PC-3 (cell line): ENCODE measurements around the gene CCS. TPM values are rescaled to one million over a fixed set of nuclear protein-coding genes. Genes with fewer than 3 reads are reported as not detected.
"Not testable (repeated sequence)": the region's sequence is repeated elsewhere in the genome, so short reads cannot be mapped to it uniquely, and the experiment has no call there.

Experiments used
- ATAC-seq: fragments of 200-7000 bp; cut with Tn5 transposase; 2 replicates; pipeline ENCODE4 v1.9.1; 2020; ENCODE audit warnings: mild to moderate bottlenecking, moderate library complexity
- Bru-seq: library from RNA; stranded (reverse); fragments of 400-500 nt; gene quantifications from one replicate; lab custom pipeline; 2021; lab: Mats Ljungman, UMichigan
- BruChase-seq, 2 experiments: library from RNA; stranded (reverse); fragments of 400-500 nt; gene quantifications; one replicate each; lab custom pipeline; 2021; lab: Mats Ljungman, UMichigan
- BruUV-seq: library from RNA; stranded (reverse); fragments of 400-500 nt; replicated peaks from 2 replicates; lab custom pipeline; 2021; lab: Mats Ljungman, UMichigan
- CTCF ChIA-PET: fragments of 300-600 bp; sonication (Branson Sonifier 250); formaldehyde crosslinking; loops from one replicate; lab custom pipeline; 2022; ENCODE audit warnings: antibody characterized with exemption; lab: Charles Lee
- POLR2A ChIA-PET: fragments of 300-600 bp; sonication (Branson Sonifier 250); formaldehyde crosslinking; loops from one replicate; lab custom pipeline; 2022; ENCODE audit warnings: antibody characterized with exemption; ENCODE audit not compliant: unreplicated experiment; lab: Charles Lee
- DNase-seq: peaks from one replicate; pipeline ENCODE4 v3.0.0-alpha.2; 2015
- H2AFZ ChIP-seq: fragments of 300-600 bp; sonication (generic); 2 replicates; pipeline ENCODE4 v1.6.0; 2016; ENCODE audit warnings: antibody characterized with exemption, low read length
- H3F3A ChIP-seq: fragments of 300-600 bp; sonication (generic); one replicate; pipeline ENCODE4 v1.6.0; 2017; ENCODE audit warnings: antibody characterized with exemption, low read length, control low read depth, mild to moderate bottlenecking; ENCODE audit not compliant: unreplicated experiment
- H3K27ac ChIP-seq: fragments of 300-600 bp; sonication (generic); 2 replicates; pipeline ENCODE4 v1.5.1; 2016; ENCODE audit warnings: mild to moderate bottlenecking, low read length
- H3K27me3 ChIP-seq: fragments of 300-600 bp; sonication (generic); 2 replicates; pipeline ENCODE4 v1.6.1; 2016; ENCODE audit warnings: low read length, mixed read lengths
- H3K36me3 ChIP-seq: fragments of 300-600 bp; sonication (generic); 2 replicates; pipeline ENCODE4 v1.6.1; 2016; ENCODE audit warnings: low read depth, mixed run types, low read length, mixed read lengths
- H3K4me1 ChIP-seq: fragments of 300-600 bp; sonication (generic); 2 replicates; pipeline ENCODE4 v1.5.1; 2016; ENCODE audit warnings: low read length; ENCODE audit not compliant: insufficient read depth
- H3K4me2 ChIP-seq: fragments of 300-600 bp; sonication (generic); 2 replicates; pipeline ENCODE4 v1.6.0; 2016; ENCODE audit warnings: low read length
- H3K4me3 ChIP-seq: fragments of 300-600 bp; sonication (generic); 2 replicates; pipeline ENCODE4 v1.5.1; 2016; ENCODE audit warnings: mild to moderate bottlenecking, low read length, mixed read lengths
- H3K79me2 ChIP-seq: fragments of 300-600 bp; sonication (generic); 2 replicates; pipeline ENCODE4 v1.6.1; 2017; ENCODE audit warnings: low read length, mixed read lengths
- H3K9ac ChIP-seq: fragments of 300-600 bp; sonication (generic); 2 replicates; pipeline ENCODE4 v1.6.0; 2016; ENCODE audit warnings: mild to moderate bottlenecking, low read length
- H3K9me2 ChIP-seq: fragments of 300-600 bp; sonication (generic); replicated peaks from 2 replicates; pipeline ENCODE4 v1.6.1; 2016; ENCODE audit warnings: mixed run types, low read length, mixed read lengths
- H3K9me3 ChIP-seq: fragments of 300-600 bp; sonication (generic); 2 replicates; pipeline ENCODE4 v1.6.1; 2016; ENCODE audit warnings: low read length, mixed read lengths
- H4K20me1 ChIP-seq: fragments of 300-600 bp; sonication (generic); 2 replicates; pipeline ENCODE4 v1.6.1; 2016; ENCODE audit warnings: low read length, mixed read lengths
- CTCF ChIP-seq: fragments of 300-600 bp; sonication (generic); conservative IDR thresholded peaks from 2 replicates; pipeline ENCODE4 v1.5.1; 2017; ENCODE audit warnings: antibody characterized with exemption, low read depth, mild to moderate bottlenecking, low read length
- EZH2 ChIP-seq: fragments of 300-600 bp; sonication (generic); IDR thresholded peaks from one replicate; pipeline ENCODE4 v1.6.1; 2017; ENCODE audit warnings: antibody characterized with exemption, mild to moderate bottlenecking, low read length; ENCODE audit not compliant: unreplicated experiment
- EZH2phosphoT487 ChIP-seq: fragments of 300-600 bp; sonication (generic); IDR thresholded peaks from 2 replicates; pipeline ENCODE4 v1.6.1; 2018; ENCODE audit warnings: mild to moderate bottlenecking, antibody characterized with exemption, low read length, borderline replicate concordance
- intact Hi-C: fragments of 100-400 bp; cut with micrococcal nuclease; formaldehyde crosslinking; loops from 2 replicates; pipeline ENCODE4 v1.9.0; 2023
- long read RNA-seq: library from polyadenylated mRNA; unstranded; transcript quantifications from one replicate; pipeline ENCODE4 v2.0.0, GENCODE V29; 2021; ENCODE audit not compliant: unreplicated experiment
- total RNA-seq: library from RNA; depleted of rRNA; stranded (reverse); fragments of >200 nt; gene quantifications from 2 replicates; pipeline ENCODE4 v1.2.3, GENCODE V29; 2014; rRNA removed

CCS gene
- total RNA-seq = 43.8 and 56.8 TPM in 2 replicates
- percentile 67 among the genes with signal in this experiment for Bru-seq, nascent RNA
- percentile 73 among the genes with signal in this experiment for BruChase-seq, experiment 1, labeled RNA remaining after a 6-hour chase
- percentile 72 among the genes with signal in this experiment for BruChase-seq, experiment 2, labeled RNA remaining after a 2-hour chase
- long read RNA-seq, transcript CCS-208 (8 exons, 1,430 nt) = major isoform, 19 of 62 reads
- long read RNA-seq, partial matches to known transcripts = 20 of 62 reads
- long read RNA-seq, other reads (novel, unspliced or antisense) = 16 of 62 reads

GRCh38 chr11:66592457-66593302, at the start of gene CCS, which contains the start of gene CCDC87:
CCS (plus strand) TSS chr11:66593185; CDS start chr11:66593262, 77 bp downstream.
CCDC87 (minus strand) TSS chr11:66593063; CDS start chr11:66593015, 48 bp downstream.
- ChIA-PET POLR2A (interaction anchor here (0.6 kb wide), 2 partner anchors 24 to 977 kb away, joined by 3 to 8 read pairs; no protein-coding TSS in a partner anchor), CTCF (interaction anchor here (0.5 to 0.8 kb wide), 6 partner anchors 19 to 154 kb away, joined by 3 to 10 read pairs (median 4); partner anchors contain the start of genes MRPL11 and RBM4)
- Histone ChIP-seq H3F3A (no peaks in the 10 kb centered on the region), H3K27ac (no peak within 1 kb of the TSS), H3K4me1 (peaks cover 15% of the 10 kb centered on the region), H3K27me3 (no peaks in the 10 kb centered on the region), H3K9me3 (no peaks in the 10 kb centered on the region), H3K9me2 (no peaks in the 10 kb centered on the region), H3K79me2 (peaks cover 22% of the 10 kb centered on the region), H3K9ac (peak within 1 kb of the TSS; percentile 77), H2AFZ (peak within 1 kb of the TSS; percentile 88), H4K20me1 (no peaks in the 10 kb centered on the region), H3K4me2 (peak within 1 kb of the TSS; percentile 91), H3K4me3 (peak within 1 kb of the TSS; percentile 77), H3K36me3 (no peaks in the 10 kb centered on the region)
- TF ChIP-seq EZH2phosphoT487 (no peak), CTCF (peak; percentile 83), EZH2 (no peak)
- intact Hi-C loops = loop anchor here (1.0 to 2.0 kb wide), 3 partner anchors 24 to 86 kb away; partner anchors contain the start of genes ACTN3, RBM14 and ZDHHC24
- ATAC-seq (peak; percentile 99), DNase-seq (peak; percentile 99)
- BruUV-seq = no TSS peak

GRCh38 chr11:66543263-66544107, 49.5 kb upstream of the CCS start:
- no peaks in the 10 kb centered on the region for H3K27me3 ChIP-seq
- H3K9me3 ChIP-seq = no peaks in the 10 kb centered on the region
- H3K27ac ChIP-seq = no peak overlapping the region
- no peak overlapping the region for H3K4me2 ChIP-seq
- H3K4me3 ChIP-seq = no peak overlapping the region
- H3K9me2 ChIP-seq = no peaks in the 10 kb centered on the region
- ChIA-PET CTCF (no interaction called here), POLR2A (no interaction called here)
- H3K36me3 ChIP-seq = no peaks in the 10 kb centered on the region
- peaks cover 21% of the 10 kb centered on the region for H3K4me1 ChIP-seq
- no peak overlapping the region for H3K9ac ChIP-seq
- DNase-seq (no peak), ATAC-seq (no peak)
- intact Hi-C loops = no loop called here
- no peaks in the 10 kb centered on the region for H4K20me1 ChIP-seq
- BruUV-seq = no TSS peak
- H3K79me2 ChIP-seq = 0 out of 2 replicates have a peak, but pooled peaks cover 4% of the 10 kb centered on the region
- H3F3A ChIP-seq = no peaks in the 10 kb centered on the region
- no peak for TF ChIP-seq EZH2
- no peak for TF ChIP-seq CTCF
- TF ChIP-seq EZH2phosphoT487 = no peak
- H2AFZ ChIP-seq = no peak overlapping the region

GRCh38 chr11:66544952-66545351, 48.0 kb upstream of the CCS start:
- H3K27me3 ChIP-seq, H4K20me1 ChIP-seq, ATAC-seq, H3K27ac ChIP-seq, H3K9me2 ChIP-seq, H3F3A ChIP-seq, H3K79me2 ChIP-seq, H3K9me3 ChIP-seq, CTCF ChIA-PET, DNase-seq, H3K36me3 ChIP-seq, POLR2A ChIA-PET, intact Hi-C loops: not testable (repeated sequence)
- TSS peak; percentile 85 for BruUV-seq
- peak overlapping the region; percentile 88 for H3K4me2 ChIP-seq
- peaks cover 21% of the 10 kb centered on the region for H3K4me1 ChIP-seq
- H3K4me3 ChIP-seq = peak overlapping the region; percentile 89
- H3K9ac ChIP-seq = peak overlapping the region; percentile 89
- peak overlapping the region; percentile 96; the same call in 1 of the 2 replicates for H2AFZ ChIP-seq
